HEK293 (cell line): ENCODE measurements around the gene FNDC8.

Source experiments
- CTCF ChIA-PET: fragments of 350-600 bp; formaldehyde crosslinking; extraction: SDS; loops from one replicate; lab custom pipeline; 2021; ENCODE audit warnings: antibody characterized with exemption; lab: Yijun Ruan, JAX
- POLR2A ChIA-PET: fragments of 300-600 bp; formaldehyde crosslinking; extraction: SDS; loops from one replicate; lab custom pipeline; 2020; ENCODE audit warnings: antibody characterized with exemption, inconsistent platforms; lab: Yijun Ruan, JAX
- H3K27ac ChIP-seq: fragments of 200-500 bp; sonication (Bioruptor generic); 2 replicates; pipeline ENCODE4 v1.5.1; 2014; ENCODE audit warnings: low read depth, low read length, control low read depth, inconsistent platforms; ENCODE audit errors: extremely low read depth
- H3K36me3 ChIP-seq, 2 experiments: fragments of 200-500 bp in 1 of 2; sonication (Bioruptor generic) in 1 of 2; 1 replicate in 1 of 2; 2 replicates in 1 of 2; pipeline ENCODE4 v1.5.1; 2014 to 2017; ENCODE audit warnings: inconsistent platforms in 2 of 2, low read length in 2 of 2; ENCODE audit not compliant: control insufficient read depth in 2 of 2, insufficient read depth in 1 of 2
- H3K4me1 ChIP-seq: fragments of 200-500 bp; sonication (Bioruptor generic); 2 replicates; pipeline ENCODE4 v1.5.1; 2014; ENCODE audit warnings: mild to moderate bottlenecking, low read length, inconsistent platforms; ENCODE audit not compliant: control insufficient read depth, insufficient read depth
- H3K4me3 ChIP-seq: 2 replicates; pipeline ENCODE4 v1.5.1; 2011; ENCODE audit warnings: low read depth, mild to moderate bottlenecking, control low read depth, low read length, moderate library complexity
- H3K9me3 ChIP-seq: fragments of 200-500 bp; sonication (Bioruptor generic); 2 replicates; pipeline ENCODE4 v1.5.1; 2014; ENCODE audit warnings: low read depth, low read length, inconsistent platforms; ENCODE audit not compliant: control insufficient read depth, insufficient read depth
- EGR2 ChIP-seq: fragments of 450-650 bp; formaldehyde crosslinking; IDR thresholded peaks from 2 replicates; pipeline ENCODE4 v1.5.1; 2016; ENCODE audit warnings: low read depth, missing biosample characterization, missing genetic modification characterization
- GLIS2 ChIP-seq: fragments of 450-650 bp; formaldehyde crosslinking; IDR thresholded peaks from 2 replicates; pipeline ENCODE4 v1.5.1; 2016; ENCODE audit warnings: missing biosample characterization, missing genetic modification characterization
- KLF8 ChIP-seq: fragments of 450-650 bp; formaldehyde crosslinking; IDR thresholded peaks from 2 replicates; pipeline ENCODE4 v1.5.1; 2016; ENCODE audit warnings: missing biosample characterization, missing genetic modification characterization
- WT1 ChIP-seq: fragments of 450-650 bp; formaldehyde crosslinking; IDR thresholded peaks from 2 replicates; pipeline ENCODE4 v1.5.1; 2016; ENCODE audit warnings: missing biosample characterization, missing genetic modification characterization
- ZBTB1 ChIP-seq: fragments of 450-650 bp; formaldehyde crosslinking; IDR thresholded peaks from 2 replicates; pipeline ENCODE4 v1.5.1; 2016; ENCODE audit warnings: missing biosample characterization, missing genetic modification characterization
- ZNF10 ChIP-seq: fragments of 450-650 bp; formaldehyde crosslinking; IDR thresholded peaks from 2 replicates; pipeline ENCODE4 v1.5.1; 2017; ENCODE audit warnings: missing biosample characterization, missing genetic modification characterization
- ZNF114 ChIP-seq: fragments of 450-650 bp; formaldehyde crosslinking; IDR thresholded peaks from 2 replicates; pipeline ENCODE4 v1.5.0; 2017; ENCODE audit warnings: missing biosample characterization, missing genetic modification characterization
- ZNF223 ChIP-seq: fragments of 450-650 bp; formaldehyde crosslinking; IDR thresholded peaks from 2 replicates; pipeline ENCODE4 v1.5.1; 2016; ENCODE audit warnings: missing biosample characterization, missing genetic modification characterization
- ZNF24 ChIP-seq: fragments of 450-650 bp; formaldehyde crosslinking; IDR thresholded peaks from 2 replicates; pipeline ENCODE4 v1.5.1; 2016; ENCODE audit warnings: missing biosample characterization, missing genetic modification characterization
- ZNF362 ChIP-seq: fragments of 450-650 bp; formaldehyde crosslinking; IDR thresholded peaks from 2 replicates; pipeline ENCODE4 v1.5.1; 2016; ENCODE audit warnings: missing biosample characterization, missing genetic modification characterization
- ZNF473 ChIP-seq: fragments of 450-650 bp; formaldehyde crosslinking; IDR thresholded peaks from 2 replicates; pipeline ENCODE4 v1.5.1; 2017; ENCODE audit warnings: missing biosample characterization, missing genetic modification characterization
- ZNF670 ChIP-seq: fragments of 450-650 bp; formaldehyde crosslinking; IDR thresholded peaks from 2 replicates; pipeline ENCODE4 v1.5.1; 2016; ENCODE audit warnings: missing biosample characterization, missing genetic modification characterization, low read depth
- ZNF704 ChIP-seq: fragments of 450-650 bp; formaldehyde crosslinking; IDR thresholded peaks from 2 replicates; pipeline ENCODE4 v1.5.1; 2016; ENCODE audit warnings: missing biosample characterization, missing genetic modification characterization
- ZNF776 ChIP-seq: fragments of 450-650 bp; formaldehyde crosslinking; IDR thresholded peaks from 2 replicates; pipeline ENCODE4 v1.5.0; 2017; ENCODE audit warnings: missing biosample characterization, missing genetic modification characterization, borderline replicate concordance
- TF ChIP-seq, protein P1 (sequence below): fragments of 450-650 bp; formaldehyde crosslinking; IDR thresholded peaks from 2 replicates; pipeline ENCODE4 v1.5.0; 2017; ENCODE audit warnings: missing biosample characterization, missing genetic modification characterization, borderline replicate concordance
- TF ChIP-seq, protein P2 (sequence below): fragments of 450-650 bp; formaldehyde crosslinking; IDR thresholded peaks from 2 replicates; pipeline ENCODE4 v1.5.1; 2017; ENCODE audit warnings: missing biosample characterization, missing genetic modification characterization
- TF ChIP-seq, protein P3 (sequence below): fragments of 450-650 bp; formaldehyde crosslinking; IDR thresholded peaks from 2 replicates; pipeline ENCODE4 v1.5.1; 2016; ENCODE audit warnings: missing biosample characterization, missing genetic modification characterization

Gene FNDC8

DNA sequence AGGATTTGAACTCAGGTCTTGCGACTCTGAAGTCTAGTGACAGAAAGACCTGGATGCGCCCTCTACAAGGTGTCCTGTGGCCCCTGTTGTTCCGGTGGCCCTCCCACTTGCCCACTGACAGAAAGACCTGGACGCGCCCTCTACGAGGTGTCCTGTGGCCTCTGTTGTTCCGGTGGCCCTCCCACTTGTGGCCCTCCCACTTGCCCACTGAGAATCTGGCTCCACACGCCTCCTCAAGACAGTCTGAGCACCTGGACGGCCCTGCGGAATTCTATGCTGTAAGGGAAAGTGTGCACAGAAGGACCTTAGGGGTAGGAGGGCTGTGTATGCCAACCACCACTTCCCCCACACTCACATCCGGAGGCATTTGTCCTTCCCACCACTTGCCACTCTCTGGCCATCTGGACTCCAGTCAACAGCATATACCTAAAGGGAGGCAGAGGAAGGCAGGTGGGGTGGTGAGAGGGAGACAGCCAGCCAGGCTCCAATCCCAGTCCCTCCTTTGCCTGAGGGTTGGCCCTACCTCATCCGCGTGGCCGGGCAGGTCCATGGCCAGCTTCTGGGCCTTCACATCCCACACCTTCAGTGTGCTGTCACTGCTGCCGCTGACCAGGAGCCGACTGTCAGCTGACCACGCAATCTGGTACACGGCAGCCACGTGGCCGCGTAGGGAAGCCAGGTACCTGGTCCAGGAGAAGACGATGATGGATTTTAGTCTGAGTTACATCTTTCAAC, 11.6 kb downstream of the FNDC8 start:
- Histone ChIP-seq H3K4me3 (no peak overlapping the region), H3K36me3 (peaks cover 40 to 82% of the 10 kb centered on the region in 2 experiments), H3K4me1 (no peaks in the 10 kb centered on the region), H3K9me3 (no peaks in the 10 kb centered on the region), H3K27ac (no peak overlapping the region)
- TF ChIP-seq ZNF24 (tag by site-specific recombination) (no peak), EGR2 (tag by site-specific recombination) (0 out of 2 replicates have a peak, but pooled peaks have one; percentile 5), ZNF704 (tag by site-specific recombination) (no peak), ZNF223 (tag by site-specific recombination) (no peak)
- ChIA-PET POLR2A (no interaction called here), CTCF (no interaction called here)

GRCh38 chr17:35135322-35135721, 13.9 kb downstream of the FNDC8 start:
- H3K9me3 ChIP-seq: no peaks in the 10 kb centered on the region
- H3K4me3 ChIP-seq: no peak overlapping the region
- peaks cover 52 to 97% of the 10 kb centered on the region in 2 experiments for H3K36me3 ChIP-seq
- ChIA-PET CTCF (no interaction called here), POLR2A (no interaction called here)
- no peaks in the 10 kb centered on the region for H3K4me1 ChIP-seq
- no peak overlapping the region for H3K27ac ChIP-seq
- TF ChIP-seq ZNF473 (tag by site-specific recombination) (no peak), GLIS2 (tag by site-specific recombination) (no peak), ZNF114 (tag by site-specific recombination) (no peak), WT1 (tag by site-specific recombination) (no peak), ZBTB1 (tag by site-specific recombination) (no peak), KLF8 (tag by site-specific recombination) (no peak), ZNF10 (no peak), ZNF670 (tag by site-specific recombination) (no peak), ZNF776 (tag by site-specific recombination) (no peak), ZNF362 (tag by site-specific recombination) (no peak)
- TF ChIP-seq, protein P1, sequence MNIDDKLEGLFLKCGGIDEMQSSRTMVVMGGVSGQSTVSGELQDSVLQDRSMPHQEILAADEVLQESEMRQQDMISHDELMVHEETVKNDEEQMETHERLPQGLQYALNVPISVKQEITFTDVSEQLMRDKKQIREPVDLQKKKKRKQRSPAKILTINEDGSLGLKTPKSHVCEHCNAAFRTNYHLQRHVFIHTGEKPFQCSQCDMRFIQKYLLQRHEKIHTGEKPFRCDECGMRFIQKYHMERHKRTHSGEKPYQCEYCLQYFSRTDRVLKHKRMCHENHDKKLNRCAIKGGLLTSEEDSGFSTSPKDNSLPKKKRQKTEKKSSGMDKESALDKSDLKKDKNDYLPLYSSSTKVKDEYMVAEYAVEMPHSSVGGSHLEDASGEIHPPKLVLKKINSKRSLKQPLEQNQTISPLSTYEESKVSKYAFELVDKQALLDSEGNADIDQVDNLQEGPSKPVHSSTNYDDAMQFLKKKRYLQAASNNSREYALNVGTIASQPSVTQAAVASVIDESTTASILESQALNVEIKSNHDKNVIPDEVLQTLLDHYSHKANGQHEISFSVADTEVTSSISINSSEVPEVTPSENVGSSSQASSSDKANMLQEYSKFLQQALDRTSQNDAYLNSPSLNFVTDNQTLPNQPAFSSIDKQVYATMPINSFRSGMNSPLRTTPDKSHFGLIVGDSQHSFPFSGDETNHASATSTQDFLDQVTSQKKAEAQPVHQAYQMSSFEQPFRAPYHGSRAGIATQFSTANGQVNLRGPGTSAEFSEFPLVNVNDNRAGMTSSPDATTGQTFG (tag by site-specific recombination): no peak
- TF ChIP-seq, protein P2, sequence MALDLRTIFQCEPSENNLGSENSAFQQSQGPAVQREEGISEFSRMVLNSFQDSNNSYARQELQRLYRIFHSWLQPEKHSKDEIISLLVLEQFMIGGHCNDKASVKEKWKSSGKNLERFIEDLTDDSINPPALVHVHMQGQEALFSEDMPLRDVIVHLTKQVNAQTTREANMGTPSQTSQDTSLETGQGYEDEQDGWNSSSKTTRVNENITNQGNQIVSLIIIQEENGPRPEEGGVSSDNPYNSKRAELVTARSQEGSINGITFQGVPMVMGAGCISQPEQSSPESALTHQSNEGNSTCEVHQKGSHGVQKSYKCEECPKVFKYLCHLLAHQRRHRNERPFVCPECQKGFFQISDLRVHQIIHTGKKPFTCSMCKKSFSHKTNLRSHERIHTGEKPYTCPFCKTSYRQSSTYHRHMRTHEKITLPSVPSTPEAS: no peak
- TF ChIP-seq, protein P3, sequence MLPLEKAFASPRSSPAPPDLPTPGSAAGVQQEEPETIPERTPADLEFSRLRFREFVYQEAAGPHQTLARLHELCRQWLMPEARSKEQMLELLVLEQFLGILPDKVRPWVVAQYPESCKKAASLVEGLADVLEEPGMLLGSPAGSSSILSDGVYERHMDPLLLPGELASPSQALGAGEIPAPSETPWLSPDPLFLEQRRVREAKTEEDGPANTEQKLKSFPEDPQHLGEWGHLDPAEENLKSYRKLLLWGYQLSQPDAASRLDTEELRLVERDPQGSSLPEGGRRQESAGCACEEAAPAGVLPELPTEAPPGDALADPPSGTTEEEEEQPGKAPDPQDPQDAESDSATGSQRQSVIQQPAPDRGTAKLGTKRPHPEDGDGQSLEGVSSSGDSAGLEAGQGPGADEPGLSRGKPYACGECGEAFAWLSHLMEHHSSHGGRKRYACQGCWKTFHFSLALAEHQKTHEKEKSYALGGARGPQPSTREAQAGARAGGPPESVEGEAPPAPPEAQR: no peak
- TF ChIP-seq, all 188 proteins: peak for 0
